Activated CD8-positive, alpha-beta T cell treated with anti-CD3 and anti-CD28 coated beads for 36 hours (primary cell): ENCODE results near the gene ZNF862. TPM values are rescaled to one million over a fixed set of nuclear protein-coding genes. Genes with fewer than 3 reads are reported as not detected.
A peak's percentile ranks its signal among the peaks of the same experiment; 100 is the strongest.

Experiments used
- ATAC-seq: fragments of 200-7000 bp; cut with Tn5 transposase; one replicate; pipeline ENCODE4 v1.10.0; 2021; ENCODE audit warnings: mild to moderate bottlenecking, moderate library complexity
- CTCF ChIA-PET: fragments of 350-600 bp; sonication (Branson Sonifier 250); formaldehyde crosslinking; loops from one replicate; lab custom pipeline; 2021; ENCODE audit warnings: antibody characterized with exemption; lab: Charles Lee
- POLR2A ChIA-PET: fragments of 350-600 bp; sonication (Branson Sonifier 250); formaldehyde crosslinking; loops from one replicate; lab custom pipeline; 2021; ENCODE audit warnings: antibody characterized with exemption; lab: Charles Lee
- DNase-seq: peaks from one replicate; pipeline ENCODE4 v3.0.0-alpha.2; 2020
- H3K27ac Mint-ChIP-seq: one replicate; pipeline ENCODE4 v1.8.0; 2021; ENCODE audit warnings: mild to moderate bottlenecking, mixed read lengths
- H3K27me3 Mint-ChIP-seq: one replicate; pipeline ENCODE4 v1.8.0; 2021; ENCODE audit warnings: mixed read lengths
- H3K36me3 Mint-ChIP-seq: one replicate; pipeline ENCODE4 v1.8.0; 2021; ENCODE audit warnings: low read depth, mixed read lengths
- H3K4me1 Mint-ChIP-seq: one replicate; pipeline ENCODE4 v1.8.0; 2021; ENCODE audit warnings: low read depth, mixed read lengths
- H3K4me3 Mint-ChIP-seq: one replicate; pipeline ENCODE4 v1.8.0; 2021; ENCODE audit warnings: mild to moderate bottlenecking, moderate library complexity, mixed read lengths
- H3K9me3 Mint-ChIP-seq: one replicate; pipeline ENCODE4 v1.8.0; 2021; ENCODE audit warnings: mixed read lengths
- CTCF ChIP-seq: fragments of 200-600 bp; IDR thresholded peaks from one replicate; pipeline ENCODE4 v1.8.0; 2022; ENCODE audit warnings: antibody characterized with exemption, mild to moderate bottlenecking
- intact Hi-C: fragments of 100-400 bp; cut with micrococcal nuclease; formaldehyde crosslinking; loops from one replicate; pipeline ENCODE4 v1.10.0; 2022
- total RNA-seq, 2 experiments: library from RNA; stranded (reverse); gene quantifications; one replicate each; pipeline ENCODE4 v1.2.3, GENCODE V29; 2021

The ZNF862 gene
- total RNA-seq, 2 experiments from 2014 or later: 11.0 to 12.4 TPM

GRCh38 chr7:149862156-149862555, 24.0 kb downstream of the ZNF862 start:
- H3K4me3 Mint-ChIP-seq: no peak overlapping the region
- H3K4me1 Mint-ChIP-seq: peaks cover 53% of the 10 kb centered on the region
- no peaks in the 10 kb centered on the region for H3K9me3 Mint-ChIP-seq
- intact Hi-C loops: no loop called here
- POLR2A ChIA-PET: interaction anchor here (1.1 to 1.3 kb wide), 2 partner anchors 9 to 23 kb away, joined by 3 to 4 read pairs; no protein-coding TSS in a partner anchor
- DNase-seq (no peak), ATAC-seq (no peak)
- CTCF ChIA-PET: interaction anchor here (0.6 to 4.4 kb wide), 5 partner anchors 9 to 183 kb away, joined by 3 to 28 read pairs (median 10); partner anchors contain the start of gene ZNF862
- H3K27me3 Mint-ChIP-seq: no peaks in the 10 kb centered on the region
- no peak for TF ChIP-seq CTCF
- H3K36me3 Mint-ChIP-seq: peaks cover 8% of the 10 kb centered on the region
- no peak overlapping the region for H3K27ac Mint-ChIP-seq

GRCh38 chr7:149863500-149863899, 25.3 kb downstream of the ZNF862 start:
- no peak overlapping the region for H3K4me3 Mint-ChIP-seq
- ATAC-seq (no peak), DNase-seq (no peak)
- H3K27ac Mint-ChIP-seq: peak overlapping the region; percentile 30
- intact Hi-C loops: no loop called here
- ChIA-PET CTCF (interaction anchor here (2.6 to 4.4 kb wide), 2 partner anchors 7 to 20 kb away, joined by 15 to 28 read pairs; no protein-coding TSS in a partner anchor), POLR2A (interaction anchor here (0.5 kb wide), 1 partner anchor 39 kb away, joined by 3 read pairs; no protein-coding TSS in a partner anchor)
- peaks cover 59% of the 10 kb centered on the region for H3K4me1 Mint-ChIP-seq
- peaks cover 16% of the 10 kb centered on the region for H3K36me3 Mint-ChIP-seq
- no peak for TF ChIP-seq CTCF
- H3K27me3 Mint-ChIP-seq: no peaks in the 10 kb centered on the region
- H3K9me3 Mint-ChIP-seq: no peaks in the 10 kb centered on the region

DNA sequence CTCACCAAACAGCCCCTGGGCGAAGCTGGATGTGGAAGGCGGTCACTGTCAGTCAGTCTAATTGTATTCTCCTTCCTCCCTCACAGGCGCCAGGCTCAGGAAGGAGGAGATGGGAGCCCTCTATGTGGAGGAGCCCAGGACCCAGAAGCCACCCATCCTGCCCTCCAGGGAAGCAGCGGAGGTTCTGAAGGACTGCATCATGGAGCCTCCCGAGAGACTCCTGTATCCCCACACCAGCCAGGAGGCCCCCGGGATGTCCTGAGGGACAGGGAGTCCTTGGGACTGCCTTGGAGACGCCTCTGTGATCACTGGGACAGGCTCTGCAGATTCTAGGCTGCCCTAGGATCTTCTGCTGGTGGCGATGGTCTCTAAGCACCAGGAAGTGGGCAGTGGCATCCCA, 25.8 kb downstream of the ZNF862 start:
- ChIA-PET POLR2A (interaction anchor here (0.5 kb wide), 1 partner anchor 39 kb away, joined by 3 read pairs; no protein-coding TSS in a partner anchor), CTCF (no interaction called here)
- DNase-seq (no peak), ATAC-seq (no peak)
- Mint-ChIP-seq H3K4me3 (no peak overlapping the region), H3K36me3 (peaks cover 19% of the 10 kb centered on the region), H3K27me3 (no peaks in the 10 kb centered on the region), H3K4me1 (peaks cover 65% of the 10 kb centered on the region), H3K27ac (peak overlapping the region; percentile 74), H3K9me3 (no peaks in the 10 kb centered on the region)
- intact Hi-C loops: no loop called here
- TF ChIP-seq CTCF: no peak

GRCh38 chr7:149864751-149865150, 26.6 kb downstream of the ZNF862 start:
- Mint-ChIP-seq H3K36me3 (peaks cover 23% of the 10 kb centered on the region), H3K27ac (peak overlapping the region; percentile 95), H3K4me1 (peaks cover 72% of the 10 kb centered on the region), H3K4me3 (no peak overlapping the region), H3K9me3 (no peaks in the 10 kb centered on the region), H3K27me3 (no peaks in the 10 kb centered on the region)
- DNase-seq (no peak), ATAC-seq (no peak)
- intact Hi-C loops: no loop called here
- POLR2A ChIA-PET: interaction anchor here (0.7 to 1.3 kb wide), 4 partner anchors 10 to 21 kb away, joined by 3 to 6 read pairs (median 4); no protein-coding TSS in a partner anchor
- CTCF ChIA-PET: interaction anchor here (1.2 to 1.3 kb wide), 2 partner anchors 10 to 15 kb away, joined by 3 to 4 read pairs; no protein-coding TSS in a partner anchor
- no peak for TF ChIP-seq CTCF

DNA sequence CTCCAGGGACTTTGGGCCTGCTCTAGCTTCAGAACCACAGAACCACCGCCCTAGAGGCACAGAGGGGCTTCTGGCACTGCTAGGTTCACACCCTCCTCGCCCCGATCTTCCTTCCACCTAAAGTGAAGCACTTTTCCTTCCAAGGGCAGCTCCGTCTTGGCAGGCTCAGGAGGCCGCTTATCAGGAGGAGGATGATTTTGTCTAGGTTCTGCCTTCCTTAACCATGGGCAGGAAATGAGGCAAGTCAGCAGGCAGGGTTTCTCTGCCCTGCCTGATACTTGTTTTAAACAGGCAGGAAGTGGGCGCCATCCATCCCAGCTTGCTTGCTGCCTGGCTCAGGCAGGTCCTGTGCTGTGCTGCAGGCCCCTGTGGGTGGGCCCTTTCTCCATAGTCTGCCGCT, 27.3 kb downstream of the ZNF862 start:
- DNase-seq: peak; percentile 83
- H3K36me3 Mint-ChIP-seq: peaks cover 22% of the 10 kb centered on the region
- ChIA-PET CTCF (interaction anchor here (1.1 to 1.3 kb wide), 3 partner anchors 11 to 18 kb away, joined by 3 to 6 read pairs (median 4); no protein-coding TSS in a partner anchor), POLR2A (interaction anchor here (0.7 to 1.3 kb wide), 6 partner anchors 10 to 1529 kb away, joined by 3 to 6 read pairs (median 4); no protein-coding TSS in a partner anchor)
- H3K4me3 Mint-ChIP-seq: peak overlapping the region; percentile 43
- intact Hi-C loops: no loop called here
- ATAC-seq: peak; percentile 77
- H3K27ac Mint-ChIP-seq: peak overlapping the region; percentile 95
- peaks cover 76% of the 10 kb centered on the region for H3K4me1 Mint-ChIP-seq
- no peaks in the 10 kb centered on the region for H3K27me3 Mint-ChIP-seq
- TF ChIP-seq CTCF: no peak
- no peaks in the 10 kb centered on the region for H3K9me3 Mint-ChIP-seq
